ENCODE measurements around the gene DYRK1A.
"Not testable (repeated sequence)": the region's sequence is repeated elsewhere in the genome, so short reads cannot be mapped to it uniquely, and the experiment has no call there.

Gene DYRK1A

DNA sequence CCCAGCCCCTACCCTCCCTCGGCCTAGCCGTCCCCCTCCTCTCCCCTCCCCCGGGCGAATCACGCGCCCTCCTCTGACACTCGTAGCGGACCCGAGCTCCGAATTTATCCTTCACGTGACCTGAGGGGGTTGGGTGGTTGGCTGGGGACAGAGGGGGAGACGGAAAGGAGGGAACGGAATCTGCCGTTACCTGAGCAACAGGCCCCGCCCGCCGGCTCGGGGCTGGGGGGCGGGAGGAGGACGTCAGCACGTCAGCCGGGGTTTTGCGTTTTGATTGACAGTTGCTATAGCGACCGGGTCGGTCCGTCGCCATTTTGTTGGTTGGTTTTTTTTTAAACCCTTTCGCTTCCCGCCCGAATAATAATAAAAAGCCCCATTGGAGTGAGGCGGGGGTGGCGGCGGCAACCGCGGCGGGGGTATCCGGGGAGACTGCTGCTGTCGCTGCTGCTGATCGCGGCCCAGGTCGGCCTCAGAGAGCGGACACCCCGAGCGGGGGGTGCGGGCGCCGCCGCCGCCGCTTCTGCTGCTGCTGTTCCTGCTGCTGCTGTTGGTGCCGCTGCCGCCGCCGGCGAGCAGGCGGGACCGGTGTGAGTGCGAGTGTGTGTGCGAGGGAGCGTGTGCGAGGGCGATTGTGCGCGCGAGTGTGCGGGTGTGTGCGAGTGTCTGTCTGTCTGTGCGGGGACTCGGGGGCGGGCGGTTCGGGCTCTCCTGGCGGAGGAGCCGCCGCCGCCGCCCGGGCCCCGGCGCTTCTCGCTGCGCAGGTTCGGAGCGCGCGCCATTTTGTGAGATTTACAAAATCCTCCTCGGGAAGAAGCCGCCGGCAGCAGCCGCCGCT lies at the start of gene DYRK1A:
TSS of gene DYRK1A (plus strand) at position 292 of the 835 bp plus-strand sequence. CDS start 53,602 bp downstream, outside the sequence.
- peak; percentile 98 for DNase-seq

DNA sequence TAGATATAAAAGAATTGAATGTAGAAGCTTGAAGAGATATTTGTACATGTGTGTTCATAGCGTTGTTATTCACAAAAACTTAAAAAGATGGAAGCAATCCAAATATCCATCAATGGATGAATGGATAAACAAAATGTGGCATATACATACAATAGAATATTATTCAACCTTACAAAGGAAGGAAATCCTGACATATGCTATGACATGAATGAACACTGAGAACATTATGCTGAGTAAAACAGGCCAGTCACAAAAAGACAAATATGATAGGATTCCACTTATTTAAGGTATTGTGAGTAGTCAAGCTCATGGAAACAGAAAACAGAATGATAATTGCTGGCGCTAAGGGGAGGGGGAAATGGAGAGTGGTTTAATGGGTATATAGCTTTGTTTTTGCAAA lies 47.0 kb upstream of the DYRK1A start:
- no peak for DNase-seq

DNA sequence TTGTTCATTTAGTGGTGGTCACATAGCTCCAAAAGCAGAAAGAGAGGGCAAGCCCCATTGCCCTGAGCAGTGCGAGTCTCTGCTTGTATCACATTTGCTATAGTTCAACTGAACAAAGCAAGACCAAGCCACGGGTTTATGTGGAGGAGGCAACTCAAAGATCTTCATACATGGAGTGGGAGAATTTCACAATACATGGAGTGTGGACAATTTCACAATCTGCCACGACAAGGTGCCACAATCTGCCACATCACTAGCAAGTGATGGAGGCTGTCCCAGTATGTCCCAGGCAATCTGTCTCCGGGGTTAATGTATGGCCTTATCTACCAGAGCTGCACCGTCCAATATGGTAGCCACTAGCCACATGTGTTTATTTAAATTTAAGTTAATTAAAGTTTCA lies 44.5 kb upstream of the DYRK1A start:
- DNase-seq = no peak

DNA sequence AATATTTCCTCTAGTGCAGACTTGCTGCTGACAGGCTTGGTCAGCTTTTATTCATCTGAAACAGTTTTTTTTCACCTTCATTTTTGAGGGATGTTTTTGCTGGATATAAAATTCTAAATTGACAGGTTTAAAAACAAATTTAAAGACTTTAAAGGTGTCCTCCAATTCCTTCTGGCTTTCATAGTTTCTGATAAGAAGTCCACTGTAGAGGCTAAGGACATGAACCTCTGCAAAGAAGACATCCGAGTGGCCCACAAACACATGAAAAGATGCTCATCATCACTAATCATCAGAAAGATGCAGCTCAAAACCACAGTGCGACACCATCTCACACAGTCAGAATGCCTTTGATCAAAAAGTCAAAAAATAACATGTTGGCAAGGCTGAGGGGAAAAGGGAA lies 42.0 kb upstream of the DYRK1A start:
- no peak for DNase-seq

DNA sequence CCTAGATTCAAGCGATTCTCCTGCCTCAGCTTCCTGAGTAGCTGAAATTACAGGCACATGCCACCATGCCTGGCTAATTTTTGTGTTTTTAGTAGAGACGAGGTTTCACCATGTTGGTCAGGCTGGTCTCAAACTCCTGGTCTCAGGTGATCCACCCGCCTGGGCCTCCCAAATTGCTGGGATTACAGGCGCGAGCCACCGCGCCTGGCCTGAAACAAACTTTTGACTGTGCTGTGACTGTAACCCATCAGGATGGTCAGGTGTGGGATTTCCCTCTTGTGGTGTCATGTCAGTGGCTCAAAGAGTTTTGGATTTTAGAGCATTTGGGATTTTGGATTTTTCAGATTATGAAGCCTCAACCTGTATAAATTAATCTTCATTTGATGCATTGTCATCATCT lies 38.4 kb upstream of the DYRK1A start:
- DNase-seq = not testable (repeated sequence)

DNA sequence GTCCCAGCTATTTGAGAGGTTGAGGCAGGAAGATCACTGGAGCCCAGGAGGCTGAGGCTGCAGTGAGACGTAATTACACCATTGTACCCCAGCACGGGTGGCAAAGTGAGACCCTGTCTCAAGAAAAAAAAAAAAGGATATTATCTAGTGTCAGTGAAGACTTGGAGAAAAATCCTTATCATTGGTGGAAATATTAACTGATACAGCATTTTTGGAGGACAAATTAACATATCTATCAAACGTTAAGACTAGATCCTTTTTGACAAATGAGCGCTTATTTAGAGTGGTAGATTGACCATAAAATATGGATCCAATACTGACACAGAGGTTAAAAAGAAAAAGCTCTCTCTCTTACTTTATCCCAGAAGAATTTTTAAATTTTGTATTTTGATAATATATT lies 35.2 kb upstream of the DYRK1A start:
- DNase-seq = no peak

DNA sequence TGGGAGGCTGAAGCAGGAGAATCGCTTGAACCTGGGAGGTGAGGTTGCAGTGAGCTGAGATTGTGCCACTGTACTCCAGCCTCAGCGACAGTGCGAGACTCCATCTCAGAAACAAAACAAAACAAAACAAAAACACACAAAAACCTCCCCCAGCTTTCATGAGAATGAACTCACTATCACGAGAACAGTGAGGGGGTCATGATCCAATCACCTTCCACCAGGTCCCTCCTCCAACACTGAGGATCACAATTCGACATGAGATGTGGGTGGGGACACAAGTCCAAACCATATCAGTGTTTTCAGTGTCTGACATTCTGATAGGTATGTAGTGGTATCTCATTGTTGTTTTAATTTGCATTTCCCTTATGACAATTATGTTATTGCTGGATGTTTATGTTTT lies 31.5 kb upstream of the DYRK1A start:
- no peak for DNase-seq

DNA sequence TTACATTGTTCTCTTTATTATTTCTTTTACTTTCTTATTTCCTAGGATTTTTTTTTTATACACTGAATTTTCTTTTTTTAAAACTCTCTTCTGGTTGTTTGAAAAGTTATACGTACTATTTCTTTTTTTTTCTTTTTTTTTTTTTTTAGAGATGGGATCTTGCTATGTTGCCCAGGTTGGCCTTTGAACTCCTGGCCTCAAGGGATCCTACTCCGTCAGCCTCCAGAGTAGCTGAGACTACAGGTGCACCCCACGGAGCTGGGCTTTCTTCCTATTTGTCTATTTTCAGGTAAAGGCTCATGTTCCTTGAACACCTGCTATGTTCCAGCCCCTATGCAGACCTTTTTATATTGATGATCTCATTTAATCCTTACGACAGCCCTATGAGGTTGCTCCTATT lies 29.4 kb upstream of the DYRK1A start:
- DNase-seq = no peak

DNA sequence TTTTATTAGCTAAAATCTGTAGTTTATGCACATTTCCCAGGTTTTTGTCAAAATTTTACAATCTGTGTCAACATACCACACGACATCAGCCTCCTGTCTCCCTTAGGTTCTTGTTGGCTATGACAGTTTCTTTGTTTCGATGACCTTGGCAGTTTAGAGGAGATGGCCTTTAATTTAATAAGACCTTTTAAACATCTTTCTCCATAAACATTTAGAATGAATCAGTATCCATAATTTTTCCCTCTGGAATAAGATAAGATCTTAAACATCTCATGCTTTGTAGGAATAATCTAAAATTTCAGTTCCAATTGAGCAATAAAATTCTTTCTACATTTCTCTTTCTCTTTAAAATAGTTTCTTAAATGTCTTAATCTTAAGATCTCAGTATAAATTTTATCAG lies 28.7 kb upstream of the DYRK1A start:
- no peak for DNase-seq

DNA sequence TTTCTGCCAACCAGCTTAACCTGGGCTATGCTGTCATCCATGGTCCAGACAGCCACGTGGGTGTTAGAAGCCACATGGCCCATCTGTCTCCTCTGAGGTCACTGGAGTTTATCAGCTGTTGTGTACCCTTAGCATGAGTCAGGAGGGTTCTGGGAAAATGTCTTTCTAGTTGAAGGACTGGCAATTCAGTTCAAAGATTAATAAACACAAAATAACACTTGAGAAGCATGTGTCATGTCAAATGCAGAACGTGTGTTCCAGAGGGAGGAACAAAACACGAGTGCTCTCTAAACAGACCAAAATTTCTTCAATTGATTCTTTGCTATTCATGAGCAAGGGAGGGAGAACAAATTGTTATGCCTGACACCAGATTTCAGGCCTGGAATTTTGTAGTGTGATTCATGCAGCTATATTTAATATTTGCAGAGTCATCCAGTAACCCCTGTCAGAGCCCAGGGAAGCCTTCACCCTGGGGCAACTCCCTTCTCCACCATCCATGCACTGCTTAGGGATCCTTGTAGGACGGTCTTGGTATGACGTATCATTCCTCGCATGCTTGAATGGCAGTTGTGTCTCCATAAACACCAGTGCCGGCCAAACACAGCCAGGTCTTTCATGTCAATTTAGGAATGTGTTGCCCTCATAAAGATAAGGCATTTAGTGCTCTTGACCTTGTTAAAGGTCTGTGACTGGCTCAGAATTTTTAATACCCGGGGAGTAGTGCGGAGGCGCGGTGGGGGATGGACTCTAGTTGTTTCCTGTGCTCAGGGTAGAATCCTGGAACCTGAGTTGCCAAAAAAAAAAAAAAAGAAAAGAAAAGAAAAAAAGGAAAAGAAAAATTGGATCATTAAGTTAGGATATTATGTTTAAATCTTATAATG lies 27.7 kb upstream of the DYRK1A start:
- no peak for DNase-seq

DNA sequence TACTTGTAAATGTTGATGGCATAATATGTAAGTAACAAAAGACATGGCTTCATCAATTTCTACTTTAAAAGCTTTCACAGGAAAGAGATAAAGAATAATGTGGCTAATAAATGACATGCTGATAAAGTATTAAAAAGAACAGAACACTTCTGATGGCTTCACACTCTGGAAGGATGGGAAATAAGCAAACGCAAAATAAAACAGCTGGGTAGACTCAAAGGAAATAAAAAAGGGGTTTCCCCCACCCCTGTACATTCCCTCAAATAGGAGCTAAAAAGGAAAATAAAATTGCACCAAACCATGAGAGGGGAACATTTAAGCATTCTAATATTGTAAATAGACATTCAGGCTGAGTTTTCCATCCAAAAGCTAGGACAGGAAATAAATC lies 27.0 kb upstream of the DYRK1A start:
- DNase-seq = no peak

DNA sequence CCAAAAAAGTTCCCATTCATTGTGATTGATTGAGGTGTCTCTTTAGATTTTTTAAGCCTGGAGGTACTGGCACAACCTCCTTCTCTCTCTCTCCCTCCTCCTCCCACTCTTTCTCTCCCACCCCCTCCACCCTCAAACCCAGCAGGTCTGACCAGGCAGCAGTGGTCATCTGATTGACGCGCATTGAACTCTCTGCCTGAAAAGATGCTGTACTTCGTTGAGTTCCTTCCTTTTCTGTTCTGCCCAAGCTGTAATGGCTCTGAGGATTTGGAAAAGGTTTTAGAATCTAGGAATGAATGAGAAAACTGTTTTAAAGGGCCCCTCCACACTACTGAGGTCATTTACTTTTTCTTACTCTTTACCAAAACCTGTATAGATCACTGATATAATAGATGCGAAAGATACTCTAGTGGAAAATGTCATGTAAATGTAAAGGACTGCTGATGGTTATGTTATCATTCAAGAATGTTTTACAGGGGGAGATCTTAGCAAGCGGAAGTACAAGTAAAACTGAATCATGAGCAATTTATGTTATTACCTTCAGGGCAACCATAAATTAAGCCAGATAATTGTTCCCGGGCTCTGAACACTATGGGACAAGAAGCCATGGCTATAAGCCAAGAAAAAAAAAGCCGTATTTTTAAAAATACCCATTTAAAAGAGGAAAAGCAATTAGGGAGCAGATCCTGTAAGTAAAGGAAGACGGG lies 25.2 kb upstream of the DYRK1A start:
- no peak for DNase-seq

DNA sequence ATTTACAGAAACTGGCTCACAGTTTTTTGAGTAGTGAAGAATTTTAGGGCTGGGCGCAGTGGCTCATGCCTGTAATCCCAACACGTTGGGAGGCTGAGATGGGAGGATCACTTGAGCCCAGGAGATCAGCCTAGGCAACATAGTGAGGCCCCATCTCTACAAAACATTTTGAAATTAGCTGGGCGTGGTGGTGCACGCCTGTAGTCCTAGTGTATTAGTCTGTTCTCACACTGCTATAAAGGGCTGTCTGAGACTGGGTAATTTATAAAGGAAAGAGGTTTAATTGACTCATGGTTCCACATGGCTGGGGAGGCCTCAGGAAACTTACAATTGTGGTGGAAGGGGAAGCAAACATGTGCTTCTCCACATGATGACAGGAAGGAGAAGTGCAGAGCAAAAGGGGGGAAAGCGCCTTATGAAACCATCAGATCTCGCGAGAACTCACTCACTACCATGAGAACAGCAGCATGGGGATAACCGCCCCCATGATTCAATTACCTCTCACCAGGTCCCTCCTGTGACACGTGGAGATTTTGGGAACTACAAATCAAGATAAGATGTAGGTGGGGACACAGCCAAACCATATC lies 24.4 kb upstream of the DYRK1A start:
- DNase-seq = no peak

DNA sequence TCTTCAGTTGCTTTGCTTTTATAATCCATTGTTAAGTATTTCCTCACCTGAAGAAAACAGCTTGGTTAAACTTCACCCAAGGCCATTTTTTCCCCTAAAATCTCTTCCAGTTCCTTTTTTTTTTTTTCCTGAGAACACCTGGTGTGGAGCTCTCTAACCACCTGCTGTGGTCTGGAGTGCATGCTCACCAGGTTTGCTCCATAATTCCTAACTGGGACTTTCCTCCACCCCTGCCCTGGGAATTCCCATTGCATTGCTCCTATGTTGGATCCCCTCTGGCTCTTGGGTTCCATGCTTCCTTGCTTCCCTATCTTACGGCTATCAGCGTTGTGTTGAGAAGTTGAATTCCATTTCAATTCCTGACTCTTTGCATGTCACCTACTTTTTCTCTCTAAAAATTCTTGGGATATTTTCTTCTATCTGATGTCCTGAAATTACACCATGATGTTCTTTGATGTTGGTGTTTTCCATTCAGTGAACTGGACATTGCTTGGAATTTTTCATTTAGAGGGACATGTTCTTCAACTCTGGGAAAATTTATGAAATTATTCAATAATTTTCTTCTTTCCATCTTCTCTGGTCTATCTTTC lies 19.6 kb upstream of the DYRK1A start:
- no peak for DNase-seq

DNA sequence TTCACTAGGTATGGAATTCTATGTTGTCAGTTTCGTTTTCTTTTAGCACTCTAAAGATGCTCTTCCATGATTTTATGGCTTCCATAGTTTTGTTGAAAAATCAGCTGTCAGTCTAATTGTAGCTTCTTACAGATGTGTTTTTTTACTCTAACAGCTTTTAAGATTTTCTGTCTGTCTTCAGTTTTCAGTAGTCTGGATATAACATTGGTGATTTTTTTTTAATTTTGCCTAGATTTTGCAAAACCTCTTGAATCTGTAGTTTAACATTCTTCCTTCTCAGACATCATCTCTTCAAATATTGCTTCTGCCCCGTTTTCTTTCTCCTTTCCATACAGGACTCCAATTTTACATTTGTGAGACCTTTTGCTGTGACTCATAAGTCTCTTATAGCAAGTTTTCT lies 17.9 kb upstream of the DYRK1A start:
- DNase-seq = no peak

DNA sequence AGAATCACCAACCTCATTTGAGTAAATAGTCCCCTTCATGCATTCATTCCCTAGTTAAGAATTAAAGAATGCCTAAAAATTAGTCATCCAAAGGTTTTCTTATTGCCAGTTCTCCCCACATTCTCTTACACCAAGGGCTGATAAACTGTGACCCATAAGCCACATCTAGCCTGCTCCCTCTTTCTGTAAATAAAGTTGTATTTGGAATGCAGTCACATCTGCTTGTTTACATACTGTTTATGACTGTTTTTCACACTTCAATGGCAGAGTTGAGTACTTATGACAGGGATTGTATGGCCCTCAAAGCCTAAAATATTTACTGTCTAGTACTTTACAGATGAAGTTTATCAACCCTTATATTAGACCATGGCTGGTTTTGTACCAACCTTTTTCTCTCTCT lies 16.1 kb upstream of the DYRK1A start:
- DNase-seq = no peak

DNA sequence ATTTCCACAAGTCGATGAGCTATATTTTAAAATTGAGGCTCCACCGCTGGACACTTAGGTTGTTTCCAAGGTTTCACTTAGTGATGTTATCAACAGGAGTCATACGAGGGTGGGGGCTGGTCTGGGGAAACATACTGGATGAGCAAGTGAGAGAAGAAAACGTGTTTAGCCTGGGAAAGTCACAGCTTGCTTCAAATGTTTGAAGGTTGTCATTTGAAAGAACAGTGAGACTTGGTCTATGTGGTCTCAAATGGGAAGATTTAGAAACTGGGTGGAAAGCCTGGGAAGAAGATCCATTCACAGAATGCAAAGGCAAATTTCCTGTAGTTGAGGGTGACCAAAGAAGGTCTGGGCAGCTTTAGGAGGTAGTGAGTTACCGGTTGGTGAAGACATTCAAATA lies 9.9 kb upstream of the DYRK1A start:
- no peak for DNase-seq

DNA sequence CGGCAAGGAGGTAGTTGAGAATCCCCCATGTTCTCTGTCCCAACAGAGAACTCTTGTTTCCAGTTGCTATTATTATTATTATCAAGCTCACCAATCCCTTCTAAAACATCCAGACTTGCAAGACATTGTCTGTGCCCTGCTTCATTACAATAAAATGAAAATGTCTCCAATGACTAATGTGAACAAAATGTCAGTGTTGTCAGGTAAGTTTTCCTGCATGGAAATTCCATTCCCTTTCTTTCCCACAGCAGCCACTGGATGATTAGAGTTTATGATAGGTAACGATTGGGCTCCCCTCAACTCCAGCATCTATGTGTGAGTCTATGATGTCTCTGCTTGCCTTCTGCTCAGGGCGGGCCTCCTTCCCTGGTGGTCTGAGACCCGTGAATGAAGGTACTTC lies 8.9 kb upstream of the DYRK1A start:
- no peak for DNase-seq

DNA sequence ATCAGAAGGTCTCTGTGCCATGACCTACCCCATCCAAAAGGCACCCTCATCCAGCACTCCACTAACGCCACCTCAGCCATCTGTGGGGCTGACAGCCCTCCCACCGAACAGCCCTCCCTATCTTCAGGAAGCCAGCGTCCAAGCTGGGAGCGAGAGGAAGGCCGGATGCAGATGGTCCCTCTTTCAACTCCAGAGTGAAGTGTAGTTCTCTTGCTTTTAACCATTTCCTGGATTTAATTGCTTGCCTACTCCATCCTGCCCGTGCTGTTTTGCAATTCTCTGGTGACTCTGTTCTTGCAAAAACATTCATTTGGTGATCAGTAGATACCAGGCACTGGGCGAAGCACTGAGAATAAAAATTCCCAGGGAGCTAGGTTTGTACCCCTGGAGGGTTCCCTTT lies 8.2 kb upstream of the DYRK1A start:
- DNase-seq = no peak

DNA sequence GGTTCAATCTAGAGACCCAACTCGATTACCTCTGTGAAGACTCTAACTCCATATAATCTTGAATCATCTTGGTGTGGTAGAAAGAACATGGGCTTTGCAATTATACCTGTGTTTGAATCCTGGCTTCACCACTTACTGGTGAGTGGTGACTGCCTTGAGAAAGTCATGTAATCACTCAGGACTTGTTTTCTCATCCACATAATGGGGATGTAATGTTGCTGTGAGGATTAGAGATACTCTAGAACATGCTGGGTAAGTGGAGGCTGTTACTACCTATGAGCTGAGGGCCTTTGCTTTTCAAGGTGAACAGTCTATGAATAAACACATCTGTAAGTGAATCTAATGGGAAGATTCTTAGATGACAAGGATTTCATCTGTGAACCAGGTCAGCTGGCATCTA lies 2.6 kb upstream of the DYRK1A start:
- DNase-seq = no peak

DNA sequence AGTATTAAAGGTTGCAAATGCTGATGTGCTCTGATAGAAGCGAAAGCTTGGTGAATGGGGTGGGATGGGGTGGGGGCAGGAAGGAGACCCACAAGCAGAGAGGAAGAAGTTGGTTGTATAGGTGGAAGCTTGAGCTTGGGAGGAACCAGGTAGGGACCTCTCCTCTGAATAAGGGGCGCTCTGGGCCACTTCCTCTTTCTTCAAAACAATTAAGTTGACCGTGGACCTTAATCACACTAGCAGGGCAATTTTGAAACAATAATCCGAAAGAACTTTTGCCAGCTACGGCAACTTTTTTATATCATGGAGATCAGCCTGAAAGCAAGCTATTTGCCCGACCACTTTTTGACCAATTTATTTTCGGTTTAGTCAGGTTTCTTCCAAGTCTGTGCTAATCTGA lies 1.9 kb upstream of the DYRK1A start:
- DNase-seq = no peak
